Stimulated activated CD4-positive, alpha-beta T cell treated with anti-CD3 and anti-CD28 coated beads, TNF-alpha, amount 100 ng/mL, for 1 hour (primary cell): ENCODE data around the gene CACNA1S.

Source experiments
- DNase-seq, 3 donors: peaks; one replicate each; pipeline ENCODE4 v3.0.0-alpha.2; 2020; ENCODE audit warnings: low read depth in 3 of 3, low spot score in 1 of 3

CACNA1S gene

GRCh38 chr1:201112173-201112731 lies at the start of gene CACNA1S:
Gene CACNA1S, minus strand, starts transcription at chr1:201112426. Its CDS starts 87 bp downstream, at chr1:201112339.
- no peak for DNase-seq

- DNase-seq: no peak
These were observed 45.7 kb upstream of the CACNA1S start for GRCh38 chr1:201157949-201158348.

GRCh38 chr1:201156819-201157218 lies 44.6 kb upstream of the CACNA1S start:
- no peak for DNase-seq

GRCh38 chr1:201156346-201156745 lies 44.1 kb upstream of the CACNA1S start:
- DNase-seq: no peak

- DNase-seq: no peak
These were observed 43.1 kb upstream of the CACNA1S start for GRCh38 chr1:201155354-201155753.

- DNase-seq: peak; percentile 96 to 99 (median 97)
These were observed 42.4 kb upstream of the CACNA1S start, which contains the start of gene TMEM9 for GRCh38 chr1:201154389-201155165. Gene TMEM9, minus strand, starts transcription at chr1:201154474. Its CDS starts 551 bp downstream, at chr1:201153923.

- peak in 1 of 3 donors; percentile 18 for DNase-seq
These were observed 41.5 kb upstream of the CACNA1S start for GRCh38 chr1:201153474-201154388.

- DNase-seq: no peak
These were observed 37.2 kb upstream of the CACNA1S start for GRCh38 chr1:201149400-201149799.

GRCh38 chr1:201147396-201148015 lies 35.3 kb upstream of the CACNA1S start:
- DNase-seq: no peak

GRCh38 chr1:201146626-201147390 lies 34.6 kb upstream of the CACNA1S start:
- no peak for DNase-seq

- no peak for DNase-seq
These were observed 33.6 kb upstream of the CACNA1S start for GRCh38 chr1:201145816-201146215.

- DNase-seq: no peak
These were observed 32.9 kb upstream of the CACNA1S start for GRCh38 chr1:201145132-201145531.

GRCh38 chr1:201144701-201145100 lies 32.5 kb upstream of the CACNA1S start:
- no peak for DNase-seq

- DNase-seq: no peak
These were observed 31.8 kb upstream of the CACNA1S start for GRCh38 chr1:201143726-201144635.

GRCh38 chr1:201142849-201143725 lies 30.9 kb upstream of the CACNA1S start:
- DNase-seq: no peak

GRCh38 chr1:201142011-201142848 lies 30.0 kb upstream of the CACNA1S start:
- no peak for DNase-seq

GRCh38 chr1:201141418-201141817 lies 29.2 kb upstream of the CACNA1S start:
- no peak for DNase-seq

- DNase-seq: no peak
These were observed 28.7 kb upstream of the CACNA1S start for GRCh38 chr1:201140941-201141260.
